HL-60 (cell line): ENCODE results near the gene ZNF655.
A peak's percentile ranks its signal among the peaks of the same experiment; 100 is the strongest.

Source experiments
- DNase-seq, 2 experiments: peaks; one replicate each; pipeline ENCODE4 v3.0.0-alpha.2; 2010 to 2020; ENCODE audit warnings: low read depth in 1 of 2, low spot score in 1 of 2
- H3K27ac ChIP-seq: fragments of 250-450 bp; sonication (Bioruptor Pico); replicated peaks from 2 replicates; pipeline ENCODE4 v1.5.1; 2020; ENCODE audit warnings: mild to moderate bottlenecking, moderate library complexity
- H3K27me3 ChIP-seq: fragments of 250-450 bp; sonication (Bioruptor Pico); 2 replicates; pipeline ENCODE4 v1.5.1; 2021; ENCODE audit warnings: mild to moderate bottlenecking, moderate library complexity; ENCODE audit not compliant: insufficient read depth, poor library complexity, severe bottlenecking
- H3K4me3 ChIP-seq: replicated peaks from 2 replicates; pipeline ENCODE4 v1.5.1; 2011; ENCODE audit warnings: mild to moderate bottlenecking, control low read depth, low read length; ENCODE audit not compliant: insufficient read depth
- CTCF ChIP-seq: IDR thresholded peaks from one replicate; pipeline ENCODE4 v1.5.1; 2011; ENCODE audit warnings: low read length, control low read depth, inconsistent platforms; ENCODE audit not compliant: insufficient read depth
- GABPA ChIP-seq: IDR thresholded peaks from 2 replicates; pipeline ENCODE4 v1.6.1; 2012; ENCODE audit warnings: low read depth
- POLR2AphosphoS5 ChIP-seq: IDR thresholded peaks from 2 replicates; pipeline ENCODE4 v1.6.1; 2012; ENCODE audit warnings: low read depth
- REST ChIP-seq: IDR thresholded peaks from 2 replicates; pipeline ENCODE4 v1.6.1; 2012; ENCODE audit warnings: low read depth; ENCODE audit not compliant: insufficient replicate concordance
- SPI1 ChIP-seq: IDR thresholded peaks from 2 replicates; pipeline ENCODE4 v1.6.1; 2012; ENCODE audit warnings: low read depth, mild to moderate bottlenecking, borderline replicate concordance

Gene ZNF655

GRCh38 chr7:99614495-99614894 is 56.1 kb downstream of the ZNF655 start:
- Histone ChIP-seq H3K4me3 (no peak overlapping the region), H3K27me3 (no peaks in the 10 kb centered on the region), H3K27ac (no peak overlapping the region)

GRCh38 chr7:99615989-99616358 is 57.5 kb downstream of the ZNF655 start:
- no peaks in the 10 kb centered on the region for H3K27me3 ChIP-seq
- peak overlapping the region; percentile 87 for H3K27ac ChIP-seq
- no peak for TF ChIP-seq POLR2AphosphoS5
- peak overlapping the region; percentile 95 for H3K4me3 ChIP-seq
- DNase-seq, result no peak

More at GRCh38 chr7:99614495-99614894, 56.1 kb downstream of the ZNF655 start:
- no peak for TF ChIP-seq GABPA
- TF ChIP-seq SPI1, result no peak
- no peak for TF ChIP-seq REST
- TF ChIP-seq CTCF, result no peak
- TF ChIP-seq POLR2AphosphoS5, result no peak
- no peak for DNase-seq

GRCh38 chr7:99616359-99617191 is 58.1 kb downstream of the ZNF655 start, which contains the start of gene ZSCAN25:
Gene ZSCAN25, plus strand, starts transcription at chr7:99616946. Its CDS starts 2,661 bp downstream, at chr7:99619607.
- Histone ChIP-seq H3K4me3 (peak within 1 kb of the TSS; percentile 95), H3K27ac (peak within 1 kb of the TSS; percentile 87), H3K27me3 (no peaks in the 10 kb centered on the region)
- TF ChIP-seq GABPA (peak; percentile 99), POLR2AphosphoS5 (peak; percentile 82), SPI1 (peak; percentile 21; the same call in 1 of the 2 replicates), CTCF (no peak), REST (peak; percentile 68)
- DNase-seq, result peak; percentile 94

GRCh38 chr7:99617192-99617781 is 58.8 kb downstream of the ZNF655 start:
- TF ChIP-seq GABPA, result no peak
- no peak for TF ChIP-seq REST
- no peak for TF ChIP-seq POLR2AphosphoS5
- TF ChIP-seq SPI1, result no peak
- no peak for TF ChIP-seq CTCF
- Histone ChIP-seq H3K4me3 (peak overlapping the region; percentile 95), H3K27me3 (no peaks in the 10 kb centered on the region), H3K27ac (peak overlapping the region; percentile 87)
- peak in 1 of 2 experiments; percentile 15 for DNase-seq
